ENCODE data around the gene PTPRN2.

Gene PTPRN2

DNA sequence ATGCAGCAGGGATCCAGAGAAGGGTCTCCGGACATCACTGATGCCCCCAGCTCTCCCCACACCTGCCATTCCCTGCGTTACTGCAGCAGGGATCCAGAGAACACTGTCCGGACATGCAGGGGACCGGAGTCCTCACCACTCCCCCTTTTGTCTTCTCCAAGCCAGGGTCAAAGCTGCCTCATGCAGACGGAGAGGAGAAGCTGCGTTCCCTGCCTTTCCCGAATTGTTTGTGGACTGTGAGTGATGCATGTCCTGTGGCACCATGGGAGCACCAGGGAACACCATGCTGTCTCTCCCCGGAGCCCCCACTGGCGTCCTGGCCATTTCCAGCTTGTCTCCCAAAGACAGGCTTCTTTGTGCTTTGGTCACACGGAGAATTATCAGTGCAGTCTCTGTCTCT, 599.7 kb downstream of the PTPRN2 start:
- TF ChIP-seq, protein P1, sequence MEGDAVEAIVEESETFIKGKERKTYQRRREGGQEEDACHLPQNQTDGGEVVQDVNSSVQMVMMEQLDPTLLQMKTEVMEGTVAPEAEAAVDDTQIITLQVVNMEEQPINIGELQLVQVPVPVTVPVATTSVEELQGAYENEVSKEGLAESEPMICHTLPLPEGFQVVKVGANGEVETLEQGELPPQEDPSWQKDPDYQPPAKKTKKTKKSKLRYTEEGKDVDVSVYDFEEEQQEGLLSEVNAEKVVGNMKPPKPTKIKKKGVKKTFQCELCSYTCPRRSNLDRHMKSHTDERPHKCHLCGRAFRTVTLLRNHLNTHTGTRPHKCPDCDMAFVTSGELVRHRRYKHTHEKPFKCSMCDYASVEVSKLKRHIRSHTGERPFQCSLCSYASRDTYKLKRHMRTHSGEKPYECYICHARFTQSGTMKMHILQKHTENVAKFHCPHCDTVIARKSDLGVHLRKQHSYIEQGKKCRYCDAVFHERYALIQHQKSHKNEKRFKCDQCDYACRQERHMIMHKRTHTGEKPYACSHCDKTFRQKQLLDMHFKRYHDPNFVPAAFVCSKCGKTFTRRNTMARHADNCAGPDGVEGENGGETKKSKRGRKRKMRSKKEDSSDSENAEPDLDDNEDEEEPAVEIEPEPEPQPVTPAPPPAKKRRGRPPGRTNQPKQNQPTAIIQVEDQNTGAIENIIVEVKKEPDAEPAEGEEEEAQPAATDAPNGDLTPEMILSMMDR (IDR thresholded peaks at IDR 0.05; ENCODE audit: insufficient read depth, missing control alignments) = no peak
- DNase-seq (ENCODE audit: insufficient read length, low spot score) (no peak), FAIRE-seq (no peak)

DNA sequence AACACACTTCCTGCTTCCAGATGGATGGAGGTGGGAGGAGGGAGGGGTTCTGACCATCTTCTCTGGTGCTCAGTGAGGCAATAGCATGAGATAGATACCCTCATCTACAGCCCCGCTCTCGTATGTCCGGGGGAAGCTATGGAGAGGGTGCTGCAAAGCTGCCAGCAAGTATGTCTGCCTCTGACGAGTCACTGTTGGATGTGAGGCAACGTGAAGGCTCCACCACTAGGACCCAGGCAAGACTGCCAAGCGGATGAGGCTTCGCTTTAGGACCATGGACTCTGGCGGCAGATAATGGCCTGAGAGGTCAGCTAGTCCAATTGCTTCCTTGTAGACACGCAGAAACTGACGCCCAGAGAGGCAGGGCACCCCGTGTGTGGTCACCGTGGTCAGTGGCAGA, 601.6 kb downstream of the PTPRN2 start:
- TF ChIP-seq, protein P1 (IDR thresholded peaks at IDR 0.05; ENCODE audit: insufficient read depth, missing control alignments) = no peak
- no peak for DNase-seq (ENCODE audit: insufficient read length, low spot score)
- no peak for FAIRE-seq

DNA sequence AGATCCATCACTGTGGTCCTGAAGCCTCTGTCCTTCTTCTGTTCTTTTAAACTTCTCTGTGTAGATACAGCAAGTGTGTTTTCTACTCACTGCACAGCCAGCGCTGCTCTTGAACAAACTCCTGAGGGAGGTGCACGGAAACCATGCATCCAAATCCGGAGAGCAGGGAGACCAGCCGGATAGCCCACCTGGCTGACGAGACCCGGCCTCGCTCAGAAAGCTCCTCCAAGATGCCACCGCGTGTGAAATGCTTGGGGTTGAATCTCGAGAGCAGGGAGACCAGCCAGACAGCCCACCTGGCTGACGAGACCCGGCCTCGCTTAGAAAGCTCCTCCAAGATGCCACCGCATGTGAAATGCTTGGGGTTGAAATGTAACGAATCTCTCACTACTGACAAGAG, 602.0 kb downstream of the PTPRN2 start:
- no peak for FAIRE-seq
- DNase-seq (ENCODE audit: insufficient read length, low spot score) = no peak
- TF ChIP-seq, protein P1 (IDR thresholded peaks at IDR 0.05; ENCODE audit: insufficient read depth, missing control alignments) = no peak

DNA sequence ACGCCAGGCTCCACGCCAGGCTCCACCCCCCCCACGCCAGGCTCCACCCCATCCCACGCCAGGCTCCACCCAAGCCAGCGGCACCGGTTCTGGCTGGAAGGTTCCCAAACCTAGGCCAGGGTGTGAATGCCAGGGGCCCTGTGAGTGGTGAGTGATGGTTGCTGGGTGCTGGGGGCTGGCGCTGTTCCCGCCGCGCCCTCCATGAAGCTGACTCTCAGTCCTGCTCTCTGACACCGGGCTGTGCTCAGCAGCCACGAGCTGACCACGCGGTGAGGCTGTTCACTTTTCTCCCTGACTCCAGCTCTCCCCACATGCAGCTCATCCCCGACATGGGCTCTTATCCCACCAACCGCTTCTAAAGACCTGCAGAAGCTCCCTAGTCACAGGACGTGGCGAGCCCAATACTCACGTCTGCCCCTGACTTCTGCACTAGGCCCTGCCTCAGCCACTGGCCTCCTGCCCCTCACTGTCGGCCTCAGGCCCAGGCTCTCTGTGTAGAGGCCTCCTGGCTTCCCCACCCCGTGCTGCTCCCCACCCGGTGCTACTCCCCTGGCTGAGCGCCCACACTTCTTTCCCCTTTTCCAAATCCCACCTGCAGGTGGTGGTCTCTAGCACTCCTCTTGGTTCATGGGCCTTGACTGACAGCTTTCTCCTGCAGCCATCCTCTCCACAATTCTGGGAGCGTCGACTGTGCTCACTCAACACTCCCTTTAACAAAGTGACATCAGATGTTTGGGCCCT, 603.0 kb downstream of the PTPRN2 start:
- no peak for FAIRE-seq
- no peak for DNase-seq (ENCODE audit: insufficient read length, low spot score)
- TF ChIP-seq, protein P1 (IDR thresholded peaks at IDR 0.05; ENCODE audit: insufficient read depth, missing control alignments) = no peak

DNA sequence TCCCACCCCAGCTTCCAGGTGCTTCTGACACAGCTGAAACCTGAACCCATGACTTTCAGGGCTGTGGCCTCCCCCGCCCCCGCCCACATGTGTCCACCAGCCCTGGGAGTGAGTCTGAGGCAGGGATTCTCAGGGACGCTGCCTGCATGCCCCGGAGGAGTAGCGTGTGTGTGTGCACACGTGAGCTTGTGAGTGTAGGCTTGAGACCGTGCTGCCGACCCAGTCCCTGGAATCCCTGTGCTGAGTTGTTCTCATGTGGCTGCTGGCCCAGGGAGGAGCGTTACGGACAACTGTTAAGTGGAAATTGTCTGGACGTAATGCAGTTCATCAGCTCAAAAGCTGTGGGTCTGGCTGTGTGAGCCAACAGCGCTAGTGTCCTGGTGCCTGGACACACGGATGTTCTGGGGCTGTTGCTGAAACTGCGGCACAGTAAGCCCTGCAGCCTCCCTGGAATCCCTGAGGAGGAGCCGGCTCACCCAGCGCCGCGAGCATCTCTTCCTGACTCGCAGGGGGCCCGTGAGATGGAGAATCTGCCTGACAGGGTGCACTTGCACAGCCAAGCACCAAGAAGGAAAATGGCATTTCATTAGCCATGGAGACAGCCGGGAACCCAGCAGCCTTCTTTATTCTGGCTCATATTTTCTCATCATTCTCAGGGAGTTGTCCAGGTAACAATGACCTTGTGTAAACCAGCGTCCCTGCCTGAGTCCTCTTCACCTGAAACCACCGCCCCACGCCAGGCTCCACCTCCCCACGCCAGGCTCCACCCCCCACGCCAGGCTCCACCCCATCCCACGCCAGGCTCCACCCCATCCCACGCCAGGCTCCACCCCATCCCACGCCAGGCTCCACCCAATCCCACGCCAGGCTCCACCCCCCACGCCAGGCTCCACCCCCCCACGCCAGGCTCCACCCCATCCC, 603.9 kb downstream of the PTPRN2 start:
- DNase-seq (ENCODE audit: insufficient read length, low spot score) = no peak
- TF ChIP-seq, protein P1 (IDR thresholded peaks at IDR 0.05; ENCODE audit: insufficient read depth, missing control alignments) = no peak
- FAIRE-seq = no peak

DNA sequence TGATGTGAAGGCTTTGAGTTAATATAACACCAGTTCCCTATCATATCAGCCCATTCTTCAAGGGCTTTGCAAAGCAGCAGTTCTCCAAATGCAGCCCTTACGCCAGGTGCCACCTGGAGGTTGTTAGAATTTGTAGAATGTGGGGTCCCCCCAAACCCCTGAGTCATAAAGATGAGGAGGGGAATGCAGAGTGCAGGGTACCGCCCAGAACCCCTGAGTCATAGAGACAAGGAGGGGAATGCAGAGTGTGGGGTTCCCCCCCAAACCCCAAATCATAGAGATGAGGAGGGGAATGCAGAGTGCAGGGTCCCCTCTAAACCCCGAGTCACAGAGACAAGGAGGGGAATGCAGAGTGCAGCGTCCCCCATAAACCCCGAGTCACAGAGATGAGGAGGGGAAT, 605.8 kb downstream of the PTPRN2 start:
- TF ChIP-seq, protein P1 (IDR thresholded peaks at IDR 0.05; ENCODE audit: insufficient read depth, missing control alignments) = no peak
- DNase-seq (ENCODE audit: insufficient read length, low spot score) = no peak
- no peak for FAIRE-seq
